GM18526 (cell line): Measurements from ENCODE around the gene COG5.

Experiments used
- POLR2A ChIP-seq: IDR thresholded peaks from 3 replicates; pipeline ENCODE4 v1.6.1; 2011; ENCODE audit not compliant: insufficient read length; ENCODE audit errors: extremely low read depth

COG5 gene

DNA sequence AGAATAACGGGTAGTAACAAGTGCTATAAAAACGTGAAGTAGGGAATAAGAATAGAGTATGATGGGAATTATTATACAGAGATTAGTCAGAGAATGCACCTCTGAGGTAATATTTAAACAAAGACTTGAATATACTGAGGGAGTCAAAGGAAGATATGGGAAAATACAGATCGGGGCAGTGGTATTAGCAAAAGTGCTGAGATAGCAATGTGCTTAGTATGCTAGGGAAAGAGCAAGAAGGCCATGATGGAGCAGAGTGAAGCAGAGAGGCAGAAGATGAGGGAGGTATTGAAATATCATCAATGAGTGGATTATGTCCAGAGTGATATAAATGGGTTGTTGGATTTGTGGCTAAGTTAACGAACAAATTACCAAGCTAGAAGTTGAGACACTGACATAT, 190.4 kb downstream of the COG5 start:
- TF ChIP-seq POLR2A, result no peak

DNA sequence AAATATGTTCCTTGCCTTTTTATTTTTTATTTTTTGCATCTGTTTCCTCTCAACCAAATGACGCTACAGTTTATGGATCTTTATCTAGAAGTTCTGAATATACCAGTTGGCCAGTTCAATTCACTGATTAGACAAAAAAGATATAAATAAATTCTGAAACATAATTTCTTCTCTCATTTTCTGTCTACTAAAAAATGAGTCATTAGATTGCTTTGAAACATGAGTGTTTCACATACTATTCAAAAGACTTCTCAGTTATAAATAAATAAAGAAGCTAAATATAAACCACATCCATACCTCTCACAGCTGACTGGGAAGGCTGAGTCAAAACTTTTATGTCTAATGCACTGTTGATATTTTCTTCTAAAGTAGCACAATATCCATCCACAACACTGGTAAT, 191.4 kb downstream of the COG5 start:
- TF ChIP-seq POLR2A, result no peak

DNA sequence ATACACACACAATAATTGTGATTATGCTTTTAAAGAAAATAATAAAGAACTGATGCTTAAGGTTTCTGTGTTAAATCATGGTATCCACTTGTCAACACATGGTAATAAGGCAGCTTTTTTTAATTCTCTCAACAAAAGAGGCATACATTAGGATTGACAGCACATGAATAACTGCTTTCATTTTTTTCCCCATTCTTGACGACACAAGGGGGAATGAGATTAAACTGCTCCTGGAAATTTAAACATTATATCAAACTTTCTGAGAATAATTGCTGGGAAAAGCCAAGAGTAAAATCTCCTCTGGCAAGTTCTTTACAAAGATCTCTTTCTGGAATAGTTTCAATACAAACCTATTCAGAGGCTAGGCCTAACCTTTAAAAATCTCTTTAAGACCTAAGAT, 192.9 kb downstream of the COG5 start:
- TF ChIP-seq POLR2A, result no peak

DNA sequence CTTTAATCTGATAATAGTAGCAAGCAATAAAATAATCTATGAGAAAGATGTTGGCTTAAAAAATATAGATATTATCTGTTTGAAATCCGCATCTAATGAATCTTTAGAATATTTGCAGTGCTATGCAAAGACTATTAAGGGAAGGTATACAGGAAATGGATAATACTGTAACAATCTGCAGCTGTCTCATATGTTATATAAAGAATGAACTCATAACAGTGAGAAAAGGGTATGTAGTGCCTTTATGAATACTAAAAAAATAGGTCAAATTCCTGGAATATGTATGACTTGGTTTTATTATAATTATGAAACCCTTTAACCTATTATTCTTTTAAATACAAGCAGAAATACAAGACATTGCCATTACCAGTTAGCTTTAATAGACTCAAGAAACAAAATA, 198.9 kb downstream of the COG5 start:
- TF ChIP-seq POLR2A, result no peak

DNA sequence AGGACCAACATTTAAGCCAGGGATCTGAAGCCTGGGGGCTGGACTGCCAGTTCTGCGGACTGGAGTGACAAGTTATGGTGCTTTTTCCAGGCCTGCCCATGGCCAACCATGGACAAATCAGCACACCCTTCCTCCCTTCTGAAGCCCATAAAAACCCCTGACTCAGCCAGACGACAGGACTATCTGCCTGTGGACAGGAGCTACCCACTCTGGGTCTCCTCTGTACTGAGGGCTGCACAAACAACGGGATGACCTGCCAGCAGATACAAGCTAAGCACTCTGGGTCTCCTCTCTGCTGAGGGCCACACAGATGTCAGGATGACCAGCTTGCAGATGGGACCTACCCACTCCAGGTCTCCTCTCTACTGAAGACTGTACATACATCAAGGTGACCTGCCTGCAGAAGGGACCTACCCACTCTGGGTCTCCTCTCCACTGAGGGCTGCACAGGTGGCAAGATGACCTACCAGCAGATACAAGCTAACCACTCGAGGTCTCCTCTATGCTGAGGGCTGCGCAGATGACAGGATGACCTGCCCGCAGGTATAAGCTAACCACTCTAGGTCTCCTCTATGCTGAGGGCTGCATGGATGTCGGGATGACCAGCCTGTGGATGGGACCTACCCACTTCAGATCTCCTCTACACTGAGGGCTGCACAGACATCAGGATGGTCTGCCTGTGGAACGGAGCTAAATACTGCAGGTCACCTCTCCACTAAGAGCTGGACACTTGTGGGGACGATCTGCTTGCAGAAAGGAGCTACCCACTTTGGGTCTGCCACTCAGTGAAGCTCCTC, 204.0 kb downstream of the COG5 start:
- no peak for TF ChIP-seq POLR2A

DNA sequence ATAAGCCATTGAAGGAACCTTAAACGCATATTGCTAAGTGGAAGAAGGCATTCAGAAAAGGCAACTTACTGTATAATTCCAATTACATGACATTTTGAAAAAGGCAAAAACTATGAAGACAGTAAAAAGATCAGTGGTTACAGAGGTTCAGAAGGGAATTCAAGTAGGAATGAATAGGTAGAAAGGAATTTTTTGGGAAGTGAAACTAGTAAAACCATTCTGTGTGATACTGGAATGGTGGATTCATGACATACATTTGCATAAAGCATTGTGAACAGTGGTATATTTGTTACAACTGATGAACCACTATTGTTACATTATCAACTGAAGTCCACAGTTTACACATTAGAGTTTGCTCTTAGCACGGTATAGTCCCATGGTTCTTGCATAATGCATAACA, 208.1 kb downstream of the COG5 start:
- no peak for TF ChIP-seq POLR2A

DNA sequence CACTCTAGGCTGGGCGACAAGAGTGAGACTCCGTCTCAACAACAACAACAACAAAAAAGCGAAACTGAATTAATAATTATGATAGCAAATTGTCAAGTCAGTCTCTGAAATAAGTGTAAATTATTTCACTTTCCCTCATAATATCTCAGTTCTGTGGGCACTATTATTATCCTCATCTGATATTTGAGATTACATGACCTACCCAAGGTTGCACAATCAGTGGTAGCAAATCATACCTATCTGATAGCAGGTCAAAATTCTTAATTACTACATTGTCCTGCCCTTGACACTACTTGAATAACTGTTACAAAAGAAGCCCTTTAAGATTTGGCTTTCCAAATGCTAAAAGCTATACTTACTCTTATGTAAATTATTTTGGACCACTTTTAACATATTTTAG, 209.1 kb downstream of the COG5 start:
- no peak for TF ChIP-seq POLR2A

DNA sequence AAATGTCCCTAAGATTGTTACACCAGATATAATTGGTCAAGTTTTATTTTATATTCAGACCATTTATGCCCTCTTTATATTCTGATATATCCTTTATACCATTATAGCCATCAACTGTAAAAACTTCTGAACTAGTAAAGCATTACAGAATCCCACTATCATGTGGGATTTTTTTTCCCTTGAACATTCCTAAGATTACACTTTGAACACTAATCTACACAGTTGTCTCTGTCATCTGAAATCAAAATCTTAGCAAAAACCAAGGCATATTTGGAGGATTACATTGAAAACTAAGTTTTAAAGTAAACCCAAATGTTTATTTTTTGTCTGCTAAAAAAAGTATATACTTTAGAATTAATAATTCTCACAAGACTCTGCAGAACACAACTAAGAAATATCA, 210.0 kb downstream of the COG5 start:
- TF ChIP-seq POLR2A, result no peak

DNA sequence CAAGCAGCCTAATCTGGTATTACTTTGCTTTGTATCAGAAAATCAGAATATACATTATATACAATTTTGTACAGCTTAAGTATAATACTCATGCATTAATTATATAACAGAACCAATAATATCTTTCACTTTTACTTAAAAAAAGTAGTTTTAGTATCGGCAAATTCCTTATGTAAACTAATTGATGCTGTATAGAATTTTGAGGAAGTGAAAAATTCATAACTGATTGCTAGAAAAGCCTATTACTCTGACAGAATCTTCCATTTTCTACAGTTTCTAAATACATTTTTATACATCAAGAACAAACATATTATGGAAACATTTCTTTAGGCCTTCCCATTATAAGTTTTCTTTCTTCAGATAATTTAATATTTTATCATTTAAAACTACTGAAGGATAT, 217.8 kb downstream of the COG5 start:
- TF ChIP-seq POLR2A, result no peak

DNA sequence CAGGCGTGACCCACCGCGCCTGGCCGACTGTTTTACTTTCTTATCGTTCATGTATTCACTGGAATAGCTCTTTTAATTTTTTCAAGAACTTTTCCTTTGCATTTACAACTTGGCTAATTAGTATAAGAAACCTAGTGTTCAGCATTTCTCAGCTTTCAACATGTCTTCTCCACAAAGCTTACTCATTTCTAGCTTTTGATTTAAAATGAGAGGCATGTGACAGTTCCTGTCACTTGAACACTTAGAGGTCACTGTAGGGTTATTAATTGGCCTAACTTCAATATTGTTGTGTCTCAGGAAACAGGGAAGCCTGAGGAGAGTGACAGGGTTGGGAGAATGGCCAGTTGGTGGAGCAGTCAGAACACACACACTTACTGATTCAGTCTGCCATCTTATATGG, 218.9 kb downstream of the COG5 start:
- TF ChIP-seq POLR2A, result no peak

DNA sequence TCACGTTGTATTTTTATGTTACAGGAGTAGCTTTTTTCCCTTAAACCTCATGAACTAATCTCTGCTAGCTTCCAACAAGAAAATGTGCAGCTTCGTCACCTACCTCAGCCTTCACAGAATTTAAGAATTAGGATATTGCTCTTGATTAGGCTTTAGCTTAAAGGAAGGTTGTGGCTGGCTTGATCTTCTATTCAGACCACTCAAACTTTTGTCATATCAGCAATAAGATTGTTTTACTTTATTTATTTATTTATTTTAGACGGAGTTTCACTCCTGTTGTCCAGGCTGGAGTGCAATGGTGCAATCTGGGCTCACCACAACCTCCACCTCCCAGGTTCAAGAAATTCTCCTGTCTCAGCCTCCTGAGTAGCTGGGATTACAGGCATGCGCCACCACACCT, 219.4 kb downstream of the COG5 start:
- no peak for TF ChIP-seq POLR2A

DNA sequence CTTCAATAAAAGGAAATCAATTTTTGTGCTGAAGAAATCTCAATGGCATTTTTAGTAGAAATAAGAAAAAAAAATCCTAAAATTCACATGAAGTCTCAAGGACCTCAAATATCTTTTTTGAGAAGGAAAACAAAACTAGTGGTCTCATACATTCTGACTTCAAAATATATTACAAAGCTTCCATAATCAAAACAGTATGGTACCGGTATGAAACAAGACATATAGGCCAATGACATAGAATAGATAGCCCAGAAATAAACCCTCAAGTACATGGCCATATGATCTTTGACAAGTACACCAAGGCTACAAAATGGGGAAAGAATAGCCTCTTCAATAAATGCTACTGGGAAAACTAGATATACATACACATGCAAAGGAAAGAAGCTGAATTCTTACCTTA, 225.6 kb downstream of the COG5 start:
- no peak for TF ChIP-seq POLR2A

DNA sequence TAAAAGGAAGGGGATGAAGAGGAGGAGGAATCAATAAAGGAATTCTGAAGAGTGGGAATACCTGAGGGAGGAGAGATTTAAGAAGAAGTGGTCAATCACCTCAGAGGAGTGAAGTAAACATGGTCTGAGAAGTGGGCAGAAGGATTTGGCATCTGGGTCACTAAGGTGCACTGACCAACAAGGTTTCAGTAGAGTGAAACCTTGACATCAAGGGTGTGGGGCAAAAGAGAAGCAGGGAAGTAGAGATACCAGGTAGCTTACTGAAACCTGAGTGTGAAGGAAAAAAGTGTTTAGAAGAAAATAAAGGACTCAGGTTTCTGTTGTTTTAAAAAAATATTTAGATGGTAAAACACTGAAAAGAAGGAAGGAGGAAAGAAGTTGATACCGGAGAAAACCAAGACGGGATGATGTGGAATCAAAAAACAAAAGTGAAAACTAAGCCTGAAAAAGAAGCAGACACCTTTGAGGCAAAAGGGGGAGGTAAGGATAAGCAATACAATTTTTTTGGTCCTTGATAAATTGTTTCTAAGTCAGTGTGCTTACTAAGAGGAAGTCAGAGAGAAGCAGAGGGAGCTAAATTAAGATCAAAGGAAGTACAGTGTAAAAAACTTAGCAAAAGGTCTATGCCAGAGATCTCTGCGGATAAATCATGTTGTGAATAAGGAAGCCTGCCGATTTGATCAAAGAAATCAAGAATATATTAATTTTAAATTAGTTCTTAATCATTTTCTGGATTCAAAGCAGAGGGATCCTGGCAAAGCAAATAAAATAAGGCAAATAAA, 231.0 kb downstream of the COG5 start:
- TF ChIP-seq POLR2A, result no peak

DNA sequence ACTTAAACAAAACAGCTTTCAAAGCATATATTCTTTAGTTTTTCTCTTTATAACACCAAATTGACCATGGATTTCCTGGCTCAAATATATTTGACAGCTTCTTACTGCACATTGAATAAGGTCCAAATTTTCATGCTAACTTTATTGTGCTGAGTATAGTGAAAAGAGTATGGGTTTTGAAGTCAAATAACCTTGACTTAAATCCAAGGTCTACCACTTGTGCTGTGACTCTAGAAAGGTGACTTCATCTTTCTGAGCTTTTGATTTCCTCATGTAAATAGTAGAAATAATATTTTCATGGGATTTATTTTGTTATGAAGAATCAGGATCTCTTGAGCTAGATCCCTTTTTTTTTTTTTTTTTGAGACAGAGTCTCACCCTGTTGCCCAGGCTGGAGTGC, 233.2 kb downstream of the COG5 start:
- no peak for TF ChIP-seq POLR2A

DNA sequence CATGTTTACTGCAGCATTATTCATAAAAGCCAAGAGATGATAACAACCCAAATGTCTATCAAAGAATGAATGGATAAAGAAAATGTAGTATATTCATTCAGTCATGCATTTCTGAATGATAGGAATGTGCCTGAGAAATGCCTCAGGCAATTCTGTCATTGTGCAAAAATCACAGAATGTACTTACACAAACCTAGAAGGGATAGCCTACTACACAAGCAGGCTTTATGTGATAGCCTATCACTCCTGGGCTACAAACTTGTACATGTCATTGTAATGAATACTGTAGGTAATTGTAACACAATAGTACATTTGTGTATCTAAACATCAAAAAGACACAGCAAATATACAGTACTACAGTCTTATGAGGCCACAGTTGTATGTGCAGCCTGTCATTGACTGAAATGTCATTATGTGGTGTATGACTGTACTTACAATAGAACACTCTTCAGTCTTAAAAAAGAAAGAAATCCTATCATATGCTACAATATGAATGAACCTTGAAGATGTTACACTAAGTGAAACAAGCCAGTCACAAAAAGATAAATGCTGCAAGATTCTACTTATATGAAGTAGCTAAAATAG, 235.6 kb downstream of the COG5 start:
- TF ChIP-seq POLR2A, result no peak

DNA sequence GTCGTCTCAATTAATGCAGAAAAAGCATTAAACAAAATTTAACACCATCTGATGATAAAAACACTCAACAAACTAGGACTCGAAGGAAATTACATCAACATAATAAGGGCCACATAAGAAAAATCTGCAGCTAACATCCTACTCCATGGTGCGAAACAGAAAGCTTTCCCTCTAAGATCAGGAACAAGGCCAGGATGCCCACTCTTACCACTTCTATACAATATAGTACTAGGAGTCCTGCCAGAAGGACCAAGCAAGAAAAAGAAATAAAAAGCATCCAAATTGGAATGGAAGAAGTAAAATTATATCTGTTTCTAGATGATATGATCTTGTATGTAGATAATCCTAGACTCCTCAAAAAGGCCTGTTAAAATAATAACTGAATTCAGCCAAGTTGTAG, 237.7 kb downstream of the COG5 start:
- TF ChIP-seq POLR2A, result no peak

DNA sequence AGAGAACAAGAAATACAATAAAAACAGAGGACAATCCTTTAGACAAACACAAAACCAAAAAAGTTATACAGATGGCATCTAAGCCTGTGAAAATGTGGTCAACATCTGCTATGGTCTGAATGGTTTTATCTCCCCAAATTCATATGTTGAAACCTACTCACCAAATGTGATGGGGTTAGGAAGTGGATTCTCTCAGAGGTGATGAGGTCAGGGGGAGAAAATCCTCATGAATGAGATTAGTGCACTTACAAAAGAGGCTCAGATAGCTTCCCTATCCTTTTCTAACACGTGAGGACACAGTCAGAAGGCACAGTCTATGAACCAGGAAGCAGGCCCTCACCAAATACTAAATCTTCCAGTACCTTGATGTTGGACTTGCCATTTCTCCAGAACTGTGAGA, 241.7 kb downstream of the COG5 start:
- no peak for TF ChIP-seq POLR2A

DNA sequence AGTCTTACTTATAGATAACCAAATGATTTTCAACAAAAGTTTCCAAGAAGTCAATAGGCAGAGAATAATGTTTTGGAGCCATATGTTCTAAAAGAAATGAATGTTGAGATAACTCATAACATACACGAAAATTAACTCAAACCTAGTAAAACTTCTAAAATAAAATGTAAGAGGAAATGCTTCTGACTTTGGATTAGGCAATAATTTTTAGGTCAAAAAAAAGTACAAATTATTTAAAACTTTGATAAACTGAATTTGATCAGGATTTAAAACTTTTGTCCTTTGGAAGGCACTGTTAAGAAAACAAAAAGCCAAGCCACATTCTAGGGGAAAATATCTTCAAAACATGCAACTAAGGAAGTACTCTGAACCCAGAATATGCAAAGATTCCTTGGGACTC, 242.1 kb downstream of the COG5 start:
- no peak for TF ChIP-seq POLR2A
